ENCODE data around the gene ARHGEF1. TPM values are rescaled to one million over a fixed set of nuclear protein-coding genes. Genes with fewer than 3 reads are reported as not detected.

Gene ARHGEF1
- total RNA-seq (2022; extraction: Qiagen RNA extraction) = 84.5 to 116 TPM (median 100 TPM) in 5 replicates

GRCh38 chr19:41882568-41883462 is at the start of gene ARHGEF1:
Gene ARHGEF1 (plus strand): TSS chr19:41883184. CDS start chr19:41888083, 4,899 bp downstream.

GRCh38 chr19:41844601-41845000 is 38.4 kb upstream of the ARHGEF1 start, which contains the start of gene LYPD4:
Gene LYPD4 (minus strand): TSS chr19:41844683. CDS start chr19:41839285, 5,398 bp downstream.

GRCh38 chr19:41845001-41845050 is 38.2 kb upstream of the ARHGEF1 start, which contains the start of gene DMRTC2:
Gene DMRTC2 (plus strand): TSS chr19:41845042. CDS start chr19:41847429, 2,387 bp downstream.

GRCh38 chr19:41859618-41860418 is 23.2 kb upstream of the ARHGEF1 start, which contains the start of gene RPS19:
Gene RPS19 (plus strand): TSS chr19:41860255. CDS start chr19:41860775, 520 bp downstream.

GRCh38 chr19:41876847-41877832 is 5.8 kb upstream of the ARHGEF1 start, which contains the start of gene CD79A:
Gene CD79A (plus strand): TSS chr19:41877279. CDS start chr19:41877305, 26 bp downstream.

GRCh38 chr19:41928221-41928683 is 45.3 kb downstream of the ARHGEF1 start, which contains the start of gene ERFL:
Gene ERFL (minus strand): TSS chr19:41928449. CDS start chr19:41912919, 15,530 bp downstream.

Other genes starting within 250 kb of the ARHGEF1 start
- gene CEACAM7, start 194.9 kb upstream of the ARHGEF1 start, total RNA-seq (2022; extraction: Qiagen RNA extraction) = 0.03 to 0.18 TPM (median 0.10 TPM) in 3 of 5 replicates, not detected in the others
- gene CEACAM5, start 174.6 kb upstream of the ARHGEF1 start, total RNA-seq (2022; extraction: Qiagen RNA extraction) = 1.4 to 2.1 TPM (median 1.6 TPM) in 5 replicates
- gene CEACAM6, start 127.7 kb upstream of the ARHGEF1 start, total RNA-seq (2022; extraction: Qiagen RNA extraction) = 14.7 to 22.7 TPM (median 18.6 TPM) in 5 replicates
- gene CEACAM3, start 86.6 kb upstream of the ARHGEF1 start, total RNA-seq (2022; extraction: Qiagen RNA extraction) = not detected in 5 replicates
- gene LYPD4, start 38.5 kb upstream of the ARHGEF1 start, total RNA-seq (2022; extraction: Qiagen RNA extraction) = not detected in 5 replicates
- not detected in 5 replicates for gene DMRTC2, start 38.1 kb upstream of the ARHGEF1 start, total RNA-seq (2022; extraction: Qiagen RNA extraction)
- 7,675 to 10,466 TPM (median 9,473 TPM) in 5 replicates for gene RPS19, start 22.9 kb upstream of the ARHGEF1 start, total RNA-seq (2022; extraction: Qiagen RNA extraction)
- 0.70 to 1.2 TPM (median 0.95 TPM) in 5 replicates for gene CD79A, start 5.9 kb upstream of the ARHGEF1 start, total RNA-seq (2022; extraction: Qiagen RNA extraction)
- gene ERFL, start 45.3 kb downstream of the ARHGEF1 start, total RNA-seq (2022; extraction: Qiagen RNA extraction) = 0.20 to 0.39 TPM (median 0.30 TPM) in 5 replicates
- gene RABAC1, start 76.1 kb downstream of the ARHGEF1 start, total RNA-seq (2022; extraction: Qiagen RNA extraction) = 192 to 280 TPM (median 239 TPM) in 5 replicates
- 4.0 to 4.6 TPM (median 4.2 TPM) in 5 replicates for gene ATP1A3, start 111.0 kb downstream of the ARHGEF1 start, total RNA-seq (2022; extraction: Qiagen RNA extraction)
- gene GRIK5, start 187.0 kb downstream of the ARHGEF1 start, total RNA-seq (2022; extraction: Qiagen RNA extraction) = 0.38 to 0.52 TPM (median 0.48 TPM) in 5 replicates
- gene ZNF574, start 193.0 kb downstream of the ARHGEF1 start, total RNA-seq (2022; extraction: Qiagen RNA extraction) = 32.0 to 38.0 TPM (median 35.5 TPM) in 5 replicates
- gene POU2F2, start 249.3 kb downstream of the ARHGEF1 start, total RNA-seq (2022; extraction: Qiagen RNA extraction) = 0.33 to 0.80 TPM (median 0.70 TPM) in 5 replicates

All from A549 treated with Hydrocortisone at 1 μM for 4 hours (cell line).